ENCODE results near the gene PDE4B. TPM values are rescaled to one million over a fixed set of nuclear protein-coding genes. Genes with fewer than 3 reads are reported as not detected.

PDE4B gene
- total RNA-seq, 1 donor from 2014 or later: 0.29 TPM

DNA sequence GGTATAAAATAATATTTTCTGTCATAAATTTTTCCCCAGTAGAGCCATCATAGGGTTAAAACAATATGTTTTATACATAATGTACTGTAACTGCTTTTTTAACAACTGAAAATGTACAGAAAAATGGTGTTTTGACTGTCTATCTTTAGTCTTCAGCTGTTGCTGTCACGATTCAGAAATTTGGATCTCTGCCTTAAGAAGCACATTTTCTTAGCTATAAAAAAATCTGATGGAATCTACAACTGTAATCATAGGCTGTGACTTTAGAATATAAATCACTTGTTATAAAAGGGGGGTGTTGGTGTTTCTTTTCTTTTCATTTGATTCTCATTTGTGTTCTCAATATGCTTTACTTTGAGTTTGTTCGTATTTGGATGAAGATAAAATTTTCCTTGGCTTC, 187.5 kb downstream of the PDE4B start:
- peaks cover 9% of the 10 kb centered on the region for H3K9me3 Mint-ChIP-seq (ENCODE audit: low read depth)
- H3K27ac Mint-ChIP-seq: no peak overlapping the region
- no peak overlapping the region for H3K4me3 Mint-ChIP-seq (ENCODE audit: low read depth)
- peaks cover 7% of the 10 kb centered on the region for H3K27me3 Mint-ChIP-seq
- DNase-seq (ENCODE audit: low spot score, unreplicated experiment): no peak
- peaks cover 2% of the 10 kb centered on the region for H3K36me3 Mint-ChIP-seq (ENCODE audit: insufficient read depth)
- TF ChIP-seq, protein P1, sequence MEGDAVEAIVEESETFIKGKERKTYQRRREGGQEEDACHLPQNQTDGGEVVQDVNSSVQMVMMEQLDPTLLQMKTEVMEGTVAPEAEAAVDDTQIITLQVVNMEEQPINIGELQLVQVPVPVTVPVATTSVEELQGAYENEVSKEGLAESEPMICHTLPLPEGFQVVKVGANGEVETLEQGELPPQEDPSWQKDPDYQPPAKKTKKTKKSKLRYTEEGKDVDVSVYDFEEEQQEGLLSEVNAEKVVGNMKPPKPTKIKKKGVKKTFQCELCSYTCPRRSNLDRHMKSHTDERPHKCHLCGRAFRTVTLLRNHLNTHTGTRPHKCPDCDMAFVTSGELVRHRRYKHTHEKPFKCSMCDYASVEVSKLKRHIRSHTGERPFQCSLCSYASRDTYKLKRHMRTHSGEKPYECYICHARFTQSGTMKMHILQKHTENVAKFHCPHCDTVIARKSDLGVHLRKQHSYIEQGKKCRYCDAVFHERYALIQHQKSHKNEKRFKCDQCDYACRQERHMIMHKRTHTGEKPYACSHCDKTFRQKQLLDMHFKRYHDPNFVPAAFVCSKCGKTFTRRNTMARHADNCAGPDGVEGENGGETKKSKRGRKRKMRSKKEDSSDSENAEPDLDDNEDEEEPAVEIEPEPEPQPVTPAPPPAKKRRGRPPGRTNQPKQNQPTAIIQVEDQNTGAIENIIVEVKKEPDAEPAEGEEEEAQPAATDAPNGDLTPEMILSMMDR (IDR thresholded peaks at IDR 0.05; ENCODE audit: unreplicated experiment): no peak
- peaks cover 11% of the 10 kb centered on the region for H3K4me1 Mint-ChIP-seq (ENCODE audit: low read depth)

DNA sequence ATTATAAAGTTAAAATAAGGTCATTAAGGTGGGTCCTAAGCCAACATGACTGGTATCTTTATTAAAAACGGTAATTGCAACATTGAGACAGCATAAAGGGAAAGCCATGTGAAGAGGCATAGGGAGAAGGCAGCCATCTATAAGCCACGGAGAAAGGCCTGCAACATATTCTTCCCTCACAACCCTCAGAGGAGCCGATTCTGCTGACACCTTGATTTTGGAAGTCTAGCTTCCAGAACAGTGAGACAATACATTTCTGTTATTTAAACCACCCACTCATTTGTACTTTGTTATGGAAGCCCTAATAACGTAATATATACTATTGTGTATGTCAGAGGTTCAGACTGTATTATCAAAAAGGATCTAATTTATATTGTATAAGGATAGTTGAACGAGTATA, 190.8 kb downstream of the PDE4B start:
- TF ChIP-seq, protein P1 (IDR thresholded peaks at IDR 0.05; ENCODE audit: unreplicated experiment): no peak
- H3K9me3 Mint-ChIP-seq (ENCODE audit: low read depth): no peaks in the 10 kb centered on the region

DNA sequence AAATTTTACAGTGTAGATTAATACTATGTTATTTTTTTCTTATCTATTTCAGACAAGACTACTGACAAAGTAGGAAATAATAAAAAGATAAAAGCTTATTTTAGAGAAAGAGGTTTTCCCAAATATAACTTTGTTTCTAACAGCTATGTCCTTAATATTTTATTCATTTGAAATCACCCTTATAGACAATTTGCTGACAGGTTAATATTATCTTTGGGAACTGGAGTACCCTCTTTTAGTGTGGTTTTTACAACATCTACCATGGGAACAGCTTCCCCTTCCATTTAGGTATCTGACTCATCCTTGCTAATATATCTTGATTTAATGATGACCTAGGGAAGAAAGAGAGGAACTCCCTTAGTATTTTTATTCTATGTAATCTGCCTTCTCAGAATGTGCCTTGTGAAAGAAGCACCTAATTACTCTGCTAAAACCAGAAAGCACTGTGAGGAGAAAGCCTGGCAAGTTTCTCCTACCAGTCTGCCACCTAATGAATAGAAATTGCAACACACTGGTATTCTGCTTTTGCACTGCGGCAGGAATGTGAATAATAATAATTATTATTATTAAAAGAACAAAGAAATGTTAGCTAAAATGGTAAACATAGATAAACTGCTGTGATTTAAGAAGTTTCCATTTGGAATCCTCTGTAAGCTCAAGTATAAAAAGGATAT, 192.8 kb downstream of the PDE4B start:
- H3K4me3 Mint-ChIP-seq (ENCODE audit: low read depth): no peak overlapping the region

More for the DNA sequence above, 190.8 kb downstream of the PDE4B start:
- Mint-ChIP-seq H3K27ac (no peak overlapping the region), H3K27me3 (peaks cover 7% of the 10 kb centered on the region), H3K4me3 (ENCODE audit: low read depth) (no peak overlapping the region), H3K4me1 (ENCODE audit: low read depth) (peaks cover 11% of the 10 kb centered on the region), H3K36me3 (ENCODE audit: insufficient read depth) (no peaks in the 10 kb centered on the region)
- DNase-seq (ENCODE audit: low spot score, unreplicated experiment): no peak

DNA sequence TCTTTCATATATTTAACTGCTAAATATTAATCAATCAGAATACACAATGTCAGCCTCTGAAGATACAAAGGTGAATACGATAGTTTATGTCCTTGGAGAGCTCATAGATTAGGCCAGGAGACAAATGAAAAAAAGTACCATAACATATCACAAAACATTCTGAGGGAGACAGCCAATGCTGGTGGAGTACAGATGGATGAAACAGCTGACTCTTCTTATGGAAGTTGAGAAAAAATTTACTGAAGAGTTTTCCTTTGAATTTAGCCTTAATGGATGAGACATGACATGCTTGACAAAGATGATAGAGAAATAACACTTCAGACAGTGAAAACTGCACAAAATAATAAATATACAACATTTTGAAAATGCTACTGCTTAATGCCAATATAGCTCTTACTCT, 193.5 kb downstream of the PDE4B start:
- H3K4me3 Mint-ChIP-seq (ENCODE audit: low read depth): no peak overlapping the region
- no peaks in the 10 kb centered on the region for H3K9me3 Mint-ChIP-seq (ENCODE audit: low read depth)
- H3K27ac Mint-ChIP-seq: no peak overlapping the region
- no peaks in the 10 kb centered on the region for H3K36me3 Mint-ChIP-seq (ENCODE audit: insufficient read depth)
- TF ChIP-seq, protein P1 (IDR thresholded peaks at IDR 0.05; ENCODE audit: unreplicated experiment): no peak
- peaks cover 7% of the 10 kb centered on the region for H3K27me3 Mint-ChIP-seq
- H3K4me1 Mint-ChIP-seq (ENCODE audit: low read depth): no peaks in the 10 kb centered on the region
- no peak for DNase-seq (ENCODE audit: low spot score, unreplicated experiment)

More for the DNA sequence above, 192.8 kb downstream of the PDE4B start:
- H3K27me3 Mint-ChIP-seq: peaks cover 7% of the 10 kb centered on the region
- no peak overlapping the region for H3K27ac Mint-ChIP-seq
- DNase-seq (ENCODE audit: low spot score, unreplicated experiment): no peak
- H3K4me1 Mint-ChIP-seq (ENCODE audit: low read depth): no peaks in the 10 kb centered on the region
- no peaks in the 10 kb centered on the region for H3K9me3 Mint-ChIP-seq (ENCODE audit: low read depth)
- TF ChIP-seq, protein P1 (IDR thresholded peaks at IDR 0.05; ENCODE audit: unreplicated experiment): no peak
- no peaks in the 10 kb centered on the region for H3K36me3 Mint-ChIP-seq (ENCODE audit: insufficient read depth)

DNA sequence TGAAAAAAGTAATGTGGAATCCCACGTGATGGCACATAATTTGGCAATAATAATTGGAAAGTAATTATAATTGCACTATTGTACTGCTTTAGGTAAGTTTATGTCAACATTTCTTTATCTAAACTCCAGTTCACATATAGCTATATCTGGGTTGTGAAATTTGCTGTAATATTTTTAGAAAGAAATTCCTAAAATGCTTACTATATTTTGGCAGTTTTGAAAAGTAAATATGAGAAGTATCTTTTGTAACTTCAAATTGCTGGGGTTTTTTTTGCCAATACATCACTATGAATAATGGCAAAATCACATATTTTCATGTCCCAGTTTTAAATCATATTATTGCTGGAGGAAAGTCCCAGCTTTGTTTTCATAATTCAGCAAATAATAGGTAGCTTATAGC, 197.5 kb downstream of the PDE4B start:
- no peaks in the 10 kb centered on the region for H3K27me3 Mint-ChIP-seq
- peaks cover 6% of the 10 kb centered on the region for H3K4me1 Mint-ChIP-seq (ENCODE audit: low read depth)
- no peaks in the 10 kb centered on the region for H3K36me3 Mint-ChIP-seq (ENCODE audit: insufficient read depth)
- TF ChIP-seq, protein P1 (IDR thresholded peaks at IDR 0.05; ENCODE audit: unreplicated experiment): no peak
- H3K9me3 Mint-ChIP-seq (ENCODE audit: low read depth): no peaks in the 10 kb centered on the region
- DNase-seq (ENCODE audit: low spot score, unreplicated experiment): no peak
- no peak overlapping the region for H3K27ac Mint-ChIP-seq
- H3K4me3 Mint-ChIP-seq (ENCODE audit: low read depth): no peak overlapping the region

All from progenitor cell of endocrine pancreas (in vitro differentiated cells).